DND-41 (cell line): ENCODE results near the gene NSUN2.

Experiments used
- ATAC-seq: fragments of 200-7000 bp; cut with Tn5 transposase; 3 replicates; pipeline ENCODE4 v1.9.1; 2021; ENCODE audit warnings: low read depth; ENCODE audit not compliant: insufficient read depth
- DNase-seq: peaks from one replicate; pipeline ENCODE4 v3.0.0-alpha.2; 2020
- H2AFZ ChIP-seq: 2 replicates; pipeline ENCODE4 v1.6.0; 2012; ENCODE audit warnings: low read depth, low read length
- H3K27ac ChIP-seq: 2 replicates; pipeline ENCODE4 v1.5.1; 2012; ENCODE audit warnings: low read length, inconsistent platforms
- H3K27me3 ChIP-seq: fragments of 200-600 bp; sonication (generic); 2 replicates; pipeline ENCODE4 v1.6.0; 2012; ENCODE audit warnings: low read length, mild to moderate bottlenecking, inconsistent platforms; ENCODE audit not compliant: insufficient read depth, poor library complexity
- H3K36me3 ChIP-seq: 2 replicates; pipeline ENCODE4 v1.5.1; 2012; ENCODE audit warnings: low read length, inconsistent platforms; ENCODE audit not compliant: insufficient read depth
- H3K4me1 ChIP-seq: 2 replicates; pipeline ENCODE4 v1.5.1; 2012; ENCODE audit warnings: mild to moderate bottlenecking, low read length; ENCODE audit not compliant: insufficient read depth
- H3K4me2 ChIP-seq: 2 replicates; pipeline ENCODE4 v1.6.0; 2012; ENCODE audit warnings: mild to moderate bottlenecking, moderate library complexity, low read length, inconsistent platforms; ENCODE audit not compliant: insufficient read depth
- H3K4me3 ChIP-seq, 2 experiments: fragments of 200-600 bp in 1 of 2; shearing (Covaris generic) in 1 of 2; 2 replicates each; pipeline ENCODE4 v1.5.1; 2012 to 2016; ENCODE audit warnings: inconsistent platforms in 2 of 2, low read length in 2 of 2, mild to moderate bottlenecking in 2 of 2, low read depth in 1 of 2, moderate library complexity in 1 of 2
- H3K79me2 ChIP-seq: 2 replicates; pipeline ENCODE4 v1.6.0; 2012; ENCODE audit warnings: low read length, inconsistent platforms; ENCODE audit not compliant: insufficient read depth
- H3K9ac ChIP-seq: 2 replicates; pipeline ENCODE4 v1.6.0; 2012; ENCODE audit warnings: low read depth, mild to moderate bottlenecking, inconsistent platforms, low read length, moderate library complexity
- H3K9me3 ChIP-seq: 2 replicates; pipeline ENCODE4 v1.5.1; 2012; ENCODE audit warnings: low read length, moderate library complexity, mild to moderate bottlenecking, inconsistent platforms; ENCODE audit not compliant: insufficient read depth, severe bottlenecking
- H4K20me1 ChIP-seq: 2 replicates; pipeline ENCODE4 v1.6.0; 2012; ENCODE audit warnings: low read length; ENCODE audit not compliant: insufficient read depth
- CTCF ChIP-seq: IDR thresholded peaks from 2 replicates; pipeline ENCODE4 v1.5.1; 2012; ENCODE audit warnings: borderline replicate concordance, low read length, moderate library complexity, mild to moderate bottlenecking; ENCODE audit not compliant: poor library complexity, severe bottlenecking; ENCODE audit errors: extremely low read depth
- EZH2 ChIP-seq: IDR thresholded peaks from 3 replicates; pipeline ENCODE4 v1.6.1; 2012; ENCODE audit warnings: borderline replicate concordance, low read depth, mild to moderate bottlenecking, moderate library complexity, low read length, inconsistent platforms; ENCODE audit not compliant: severe bottlenecking

Gene NSUN2

GRCh38 chr5:6585168-6585567 lies 47.7 kb downstream of the NSUN2 start:
- no peaks in the 10 kb centered on the region for H3K9me3 ChIP-seq
- ATAC-seq = no peak
- H3K36me3 ChIP-seq = no peaks in the 10 kb centered on the region
- H3K4me1 ChIP-seq = no peaks in the 10 kb centered on the region
- TF ChIP-seq CTCF (no peak), EZH2 (no peak)
- no peaks in the 10 kb centered on the region for H3K79me2 ChIP-seq
- no peak overlapping the region for H3K4me3 ChIP-seq
- no peak overlapping the region for H3K9ac ChIP-seq
- H2AFZ ChIP-seq = no peak overlapping the region
- H4K20me1 ChIP-seq = no peaks in the 10 kb centered on the region
- no peak overlapping the region for H3K4me2 ChIP-seq
- no peak for DNase-seq
- H3K27me3 ChIP-seq = peaks cover 4% of the 10 kb centered on the region
- no peak overlapping the region for H3K27ac ChIP-seq

- Histone ChIP-seq H3K79me2 (no peaks in the 10 kb centered on the region), H3K4me2 (no peak overlapping the region), H3K36me3 (no peaks in the 10 kb centered on the region), H2AFZ (no peak overlapping the region), H4K20me1 (no peaks in the 10 kb centered on the region), H3K27me3 (peaks cover 4% of the 10 kb centered on the region), H3K4me1 (no peaks in the 10 kb centered on the region), H3K4me3 (no peak overlapping the region), H3K9ac (no peak overlapping the region), H3K27ac (no peak overlapping the region), H3K9me3 (no peaks in the 10 kb centered on the region)
- ATAC-seq (no peak), DNase-seq (no peak)
- TF ChIP-seq EZH2 (no peak), CTCF (no peak)
Observed at GRCh38 chr5:6584727-6585126, 48.1 kb downstream of the NSUN2 start.

GRCh38 chr5:6584101-6584645 lies 48.7 kb downstream of the NSUN2 start:
- no peak overlapping the region for H3K9ac ChIP-seq
- no peak overlapping the region for H3K4me3 ChIP-seq
- no peak overlapping the region for H3K27ac ChIP-seq
- TF ChIP-seq EZH2 = no peak
- TF ChIP-seq CTCF = no peak
- no peak overlapping the region for H2AFZ ChIP-seq
- peaks cover 4% of the 10 kb centered on the region for H3K27me3 ChIP-seq
- H3K4me2 ChIP-seq = no peak overlapping the region
- H3K79me2 ChIP-seq = no peaks in the 10 kb centered on the region
- no peaks in the 10 kb centered on the region for H4K20me1 ChIP-seq
- no peaks in the 10 kb centered on the region for H3K36me3 ChIP-seq
- H3K4me1 ChIP-seq = no peaks in the 10 kb centered on the region
- ATAC-seq (no peak), DNase-seq (no peak)
- H3K9me3 ChIP-seq = no peaks in the 10 kb centered on the region
